HUES64 (cell line): ENCODE measurements around the gene ZSWIM5.
"Not testable (repeated sequence)": the region's sequence is repeated elsewhere in the genome, so short reads cannot be mapped to it uniquely, and the experiment has no call there.

ENCODE experiments used
- H3K27ac ChIP-seq: 2 replicates; pipeline ENCODE4 v1.7.0; 2013; ENCODE audit warnings: low read depth, low read length, inconsistent platforms
- H3K27me3 ChIP-seq: 2 replicates; pipeline ENCODE4 v1.6.1; 2013; ENCODE audit warnings: mild to moderate bottlenecking, low read length; ENCODE audit not compliant: insufficient read depth
- H3K36me3 ChIP-seq: 2 replicates; pipeline ENCODE4 v1.6.1; 2013; ENCODE audit warnings: mild to moderate bottlenecking, low read length; ENCODE audit not compliant: insufficient read depth
- H3K4me1 ChIP-seq: 2 replicates; pipeline ENCODE4 v1.6.1; 2013; ENCODE audit warnings: mild to moderate bottlenecking, low read length, moderate library complexity; ENCODE audit not compliant: insufficient read depth
- H3K4me3 ChIP-seq: 2 replicates; pipeline ENCODE4 v1.5.1; 2013; ENCODE audit warnings: mild to moderate bottlenecking, low read length, moderate library complexity
- H3K9ac ChIP-seq: 2 replicates; pipeline ENCODE4 v1.6.1; 2013; ENCODE audit warnings: mild to moderate bottlenecking, low read depth, low read length
- H3K9me3 ChIP-seq: 2 replicates; pipeline ENCODE4 v1.6.1; 2013; ENCODE audit warnings: low read depth, low read length; ENCODE audit not compliant: insufficient read depth
- WGBS: fragments of 150-250, 120-280 bp; methylation state at CpG from one replicate; pipeline ENCODE4 v1.1.7; 2013; ENCODE audit warnings: missing lambda C conversion rate; 5-methylcytosine and 5-hydroxymethylcytosine counted together

ZSWIM5 gene

DNA sequence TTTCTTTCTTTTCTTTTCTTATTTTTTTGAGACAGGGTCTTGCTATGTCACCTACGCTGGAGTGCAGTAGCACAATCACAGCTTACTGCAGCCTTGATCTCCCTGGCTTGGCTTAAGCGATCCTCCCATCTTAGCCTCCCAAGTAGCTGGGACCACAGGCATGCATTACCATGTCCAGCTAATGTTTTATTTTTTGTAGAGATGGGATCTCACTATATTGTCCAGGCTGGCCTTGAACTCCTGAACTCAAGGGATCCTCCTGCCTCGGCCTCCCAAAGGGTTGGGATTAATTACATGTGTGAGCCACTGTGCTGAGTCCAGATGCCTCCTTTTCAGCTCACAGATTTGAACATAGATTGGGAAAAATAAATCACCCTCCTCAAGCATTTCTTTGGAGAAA, 98.6 kb downstream of the ZSWIM5 start:
- Histone ChIP-seq H3K27ac (no peak overlapping the region), H3K9me3 (peaks cover 12% of the 10 kb centered on the region; the same call in 1 of the 2 replicates), H3K4me1 (no peaks in the 10 kb centered on the region), H3K4me3 (no peak overlapping the region), H3K36me3 (no peaks in the 10 kb centered on the region), H3K9ac (no peak overlapping the region), H3K27me3 (no peaks in the 10 kb centered on the region)
- 89% methylated on average over 3 of the region's 3 CpGs for WGBS

DNA sequence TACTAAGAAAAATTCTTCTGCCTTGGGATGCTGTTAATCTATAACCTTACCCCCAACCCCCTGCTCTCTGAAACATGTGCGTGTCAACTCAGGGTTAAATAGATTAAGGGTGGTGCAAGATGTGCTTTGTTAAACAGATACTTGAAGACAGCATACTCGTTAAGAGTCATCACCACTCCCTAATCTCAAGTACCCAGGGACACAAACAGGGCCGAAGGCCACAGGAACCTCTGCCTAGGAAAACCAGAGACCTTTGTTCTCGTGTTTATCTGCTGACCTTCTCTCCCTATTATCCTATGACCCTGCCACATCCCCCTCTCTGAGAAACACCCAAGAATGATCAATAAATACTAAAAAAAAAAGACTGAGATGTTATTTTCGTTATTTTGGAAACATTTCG, 99.5 kb downstream of the ZSWIM5 start:
- WGBS = 100% methylated on average over 2 of the region's 6 CpGs
- not testable (repeated sequence) for H3K4me3 ChIP-seq, H3K9ac ChIP-seq, H3K27ac ChIP-seq, H3K36me3 ChIP-seq, H3K27me3 ChIP-seq, H3K4me1 ChIP-seq
- H3K9me3 ChIP-seq = peaks cover 12% of the 10 kb centered on the region; the same call in 1 of the 2 replicates

DNA sequence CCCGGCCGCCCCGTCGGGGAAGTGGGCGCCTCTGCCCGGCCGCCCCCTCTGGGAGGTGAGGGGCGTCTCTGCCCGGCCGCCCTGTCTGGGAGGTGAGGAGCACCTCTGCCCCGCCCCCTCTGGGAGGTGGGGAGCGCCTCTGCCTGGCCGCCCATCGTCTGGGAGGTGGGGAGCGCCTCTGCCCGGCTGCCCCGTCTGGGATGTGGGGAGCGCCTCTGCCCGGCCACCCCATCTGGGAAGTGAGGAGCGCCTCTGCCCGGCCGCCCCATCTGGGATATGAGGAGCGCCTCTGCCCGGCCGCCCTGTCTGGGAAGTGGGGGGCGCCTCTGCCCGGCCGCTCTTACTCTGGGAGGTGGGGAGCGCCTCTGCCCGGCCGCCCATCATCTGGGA, 100.3 kb downstream of the ZSWIM5 start:
- H3K4me3 ChIP-seq, H3K9me3 ChIP-seq, H3K27ac ChIP-seq: not testable (repeated sequence)

DNA sequence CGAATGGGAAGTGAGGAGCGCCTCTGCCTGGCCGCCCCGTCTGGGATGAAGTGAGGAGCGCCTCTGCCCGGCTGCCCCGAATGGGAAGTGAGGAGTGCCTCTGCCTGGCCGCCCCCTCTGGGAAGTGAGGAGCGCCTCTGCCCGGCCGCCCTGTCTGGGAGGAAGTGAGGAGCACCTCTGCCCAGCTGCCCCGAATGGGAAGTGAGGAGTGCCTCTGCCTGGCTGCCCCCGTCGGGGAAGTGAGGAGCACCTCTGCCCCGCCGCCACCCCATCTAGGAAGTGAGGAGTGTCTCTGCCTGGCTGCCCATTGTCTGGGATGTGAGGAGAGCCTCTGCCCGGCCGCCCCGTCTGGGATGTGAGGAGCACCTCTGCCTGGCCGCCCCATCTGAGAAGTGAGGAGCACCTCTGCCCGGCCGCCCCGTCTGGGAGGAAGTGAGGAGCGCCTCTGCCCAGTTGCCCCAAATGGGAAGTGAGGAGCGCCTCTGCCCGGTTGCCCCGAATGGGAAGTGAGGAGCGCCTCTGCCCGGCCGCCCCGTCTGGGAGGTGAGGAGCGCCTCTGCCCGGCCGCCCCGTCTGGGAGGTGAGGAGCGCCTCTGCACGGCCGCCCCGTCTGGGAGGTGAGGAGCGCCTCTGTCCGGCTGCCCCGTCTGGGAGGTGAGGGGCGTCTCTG, 100.8 kb downstream of the ZSWIM5 start:
- not testable (repeated sequence) for H3K9me3 ChIP-seq, H3K27ac ChIP-seq, H3K27me3 ChIP-seq, H3K4me1 ChIP-seq, H3K4me3 ChIP-seq, H3K36me3 ChIP-seq, H3K9ac ChIP-seq
- WGBS = 97% methylated on average over 43 of the region's 43 CpGs

More for the DNA sequence above, 100.3 kb downstream of the ZSWIM5 start:
- not testable (repeated sequence) for H3K9ac ChIP-seq, H3K36me3 ChIP-seq, H3K4me1 ChIP-seq, H3K27me3 ChIP-seq
- WGBS = 96% methylated on average over 31 of the region's 31 CpGs

DNA sequence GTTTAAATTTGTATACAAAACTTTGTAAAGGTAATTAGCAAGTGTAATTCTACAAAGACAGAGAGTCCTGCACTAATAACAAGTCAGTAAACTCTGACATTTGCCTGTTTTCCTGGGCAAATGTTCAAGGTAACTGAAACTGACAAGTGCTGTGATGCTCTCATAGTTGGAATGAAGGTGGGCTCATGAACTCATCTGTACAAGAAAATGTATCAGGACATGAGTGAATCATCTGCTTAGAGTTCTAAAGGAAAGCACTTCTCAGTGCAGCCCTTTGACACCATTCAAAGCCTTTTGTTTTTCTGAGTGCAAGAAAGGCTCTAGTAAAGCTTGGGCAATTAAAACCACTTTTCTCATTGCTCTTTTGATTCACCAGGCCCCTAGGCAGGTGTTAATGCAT, 102.9 kb downstream of the ZSWIM5 start:
- Histone ChIP-seq H3K9me3 (peaks cover 9% of the 10 kb centered on the region; the same call in 1 of the 2 replicates), H3K9ac (no peak overlapping the region), H3K4me3 (no peak overlapping the region), H3K27me3 (no peaks in the 10 kb centered on the region), H3K36me3 (no peaks in the 10 kb centered on the region), H3K27ac (no peak overlapping the region), H3K4me1 (no peaks in the 10 kb centered on the region)

DNA sequence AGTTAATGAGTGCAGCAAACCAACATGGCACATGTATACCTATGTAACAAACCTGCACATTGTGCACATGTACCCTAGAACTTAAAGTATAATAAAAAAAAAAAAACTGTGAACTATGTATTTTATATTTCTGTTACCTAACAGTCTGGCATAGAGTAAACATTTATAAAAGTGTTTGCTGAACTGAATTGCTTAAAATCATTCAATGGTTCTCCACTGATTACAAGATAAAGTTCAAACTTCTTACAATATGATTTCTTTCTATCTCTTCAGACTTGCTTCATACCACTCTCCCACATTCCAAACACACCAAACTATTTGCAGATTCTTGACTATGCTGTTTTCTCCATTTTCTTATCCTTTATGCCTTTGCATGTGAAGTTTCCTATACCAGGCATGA, 104.5 kb downstream of the ZSWIM5 start:
- no peaks in the 10 kb centered on the region for H3K36me3 ChIP-seq
- H3K27ac ChIP-seq = no peak overlapping the region
- no peaks in the 10 kb centered on the region for H3K27me3 ChIP-seq
- no peak overlapping the region for H3K4me3 ChIP-seq
- H3K9me3 ChIP-seq = peaks cover under 1% of the 10 kb centered on the region; the same call in 1 of the 2 replicates
- no peak overlapping the region for H3K9ac ChIP-seq
- H3K4me1 ChIP-seq = no peaks in the 10 kb centered on the region

DNA sequence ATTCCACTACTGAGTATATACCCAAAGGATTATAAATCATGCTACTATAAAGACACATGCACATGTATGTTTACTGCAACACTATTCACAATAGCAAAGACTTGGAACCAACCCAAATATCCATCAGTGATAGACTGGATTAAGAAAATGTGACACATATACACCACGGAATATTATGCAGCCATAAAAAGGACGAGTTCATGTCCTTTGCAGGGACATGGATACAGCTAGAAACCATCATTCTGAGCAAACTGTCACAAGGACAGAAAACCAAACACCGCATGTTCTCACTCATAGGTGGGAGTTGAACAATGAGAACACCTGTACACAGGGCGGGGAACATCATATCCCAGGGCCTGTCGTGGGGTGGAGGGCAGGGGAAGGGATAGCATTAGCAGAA, 104.9 kb downstream of the ZSWIM5 start:
- H3K4me1 ChIP-seq = not testable (repeated sequence)
- WGBS = 92% methylated on average over 5 of the region's 5 CpGs

DNA sequence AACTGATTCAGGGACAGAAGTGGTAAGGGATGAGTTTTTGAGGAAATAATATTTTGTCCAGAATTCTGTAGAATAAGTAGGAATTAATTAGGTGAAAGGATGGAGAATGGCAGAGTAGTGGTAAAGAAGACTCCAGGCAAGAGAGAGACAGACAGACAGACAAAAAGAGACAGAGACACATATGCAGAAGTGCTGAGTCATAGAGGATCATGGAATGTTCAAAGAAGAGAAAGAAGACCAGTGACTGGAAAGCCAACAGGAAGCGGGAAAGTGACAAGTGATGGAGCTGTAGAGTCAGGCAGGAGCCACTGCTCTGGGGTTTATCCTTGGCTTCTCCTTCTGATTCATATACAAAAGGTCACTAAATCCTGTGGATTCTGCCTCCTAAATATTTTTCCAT, 108.5 kb downstream of the ZSWIM5 start:
- Histone ChIP-seq H3K9me3 (no peaks in the 10 kb centered on the region), H3K27me3 (no peaks in the 10 kb centered on the region), H3K4me3 (no peak overlapping the region), H3K4me1 (no peaks in the 10 kb centered on the region), H3K9ac (no peak overlapping the region), H3K27ac (no peak overlapping the region), H3K36me3 (no peaks in the 10 kb centered on the region)
- WGBS = 88% methylated on average over 1 of the region's 1 CpG

More for the DNA sequence above, 104.9 kb downstream of the ZSWIM5 start:
- H3K4me3 ChIP-seq, H3K27me3 ChIP-seq, H3K36me3 ChIP-seq, H3K27ac ChIP-seq, H3K9ac ChIP-seq, H3K9me3 ChIP-seq: not testable (repeated sequence)

DNA sequence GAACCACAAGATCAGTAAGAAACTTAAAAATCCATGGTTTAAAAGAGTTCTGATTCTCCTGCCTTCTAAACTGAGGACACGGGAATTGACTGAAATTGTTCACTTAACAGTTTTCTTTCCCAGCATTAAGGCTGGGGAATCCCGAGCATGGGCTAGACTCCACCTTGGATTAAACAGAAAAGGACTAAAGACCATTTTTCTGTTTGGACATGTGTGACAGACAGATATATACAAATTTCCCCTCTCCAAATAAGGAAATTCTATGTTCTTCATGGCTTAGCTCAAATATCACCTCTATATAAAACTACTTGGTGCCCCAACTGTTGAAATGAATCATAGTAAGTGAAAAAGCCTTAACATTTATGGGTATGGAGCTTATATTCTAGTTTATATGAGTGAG, 109.3 kb downstream of the ZSWIM5 start:
- H3K36me3 ChIP-seq = no peaks in the 10 kb centered on the region
- H3K4me3 ChIP-seq = no peak overlapping the region
- H3K4me1 ChIP-seq = no peaks in the 10 kb centered on the region
- H3K9me3 ChIP-seq = no peaks in the 10 kb centered on the region
- WGBS = 86% methylated on average over 2 of the region's 2 CpGs
- no peaks in the 10 kb centered on the region for H3K27me3 ChIP-seq
- no peak overlapping the region for H3K27ac ChIP-seq
- no peak overlapping the region for H3K9ac ChIP-seq

DNA sequence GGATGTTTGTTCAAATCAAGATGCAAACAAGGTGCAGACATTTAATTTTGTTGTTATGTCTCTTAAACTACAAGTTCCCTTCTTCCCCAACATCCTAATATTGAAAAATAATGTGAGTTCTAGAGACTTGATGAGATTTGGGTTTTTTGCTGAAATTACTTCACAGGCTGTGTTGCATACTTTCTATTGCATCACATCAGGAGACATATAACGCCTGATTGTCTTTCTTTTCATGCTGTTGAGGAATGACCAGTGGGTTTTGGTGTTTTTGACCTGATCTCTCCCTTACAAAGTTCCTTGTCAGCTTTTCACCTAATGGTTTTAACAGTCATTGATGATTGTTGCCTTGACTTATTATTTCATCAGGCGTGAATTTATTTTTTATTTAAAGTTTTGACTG, 111.0 kb downstream of the ZSWIM5 start:
- WGBS = 93% methylated on average over 1 of the region's 2 CpGs
- Histone ChIP-seq H3K27ac (no peak overlapping the region), H3K4me3 (no peak overlapping the region), H3K9me3 (no peaks in the 10 kb centered on the region), H3K4me1 (no peaks in the 10 kb centered on the region), H3K27me3 (no peaks in the 10 kb centered on the region), H3K36me3 (no peaks in the 10 kb centered on the region), H3K9ac (no peak overlapping the region)

DNA sequence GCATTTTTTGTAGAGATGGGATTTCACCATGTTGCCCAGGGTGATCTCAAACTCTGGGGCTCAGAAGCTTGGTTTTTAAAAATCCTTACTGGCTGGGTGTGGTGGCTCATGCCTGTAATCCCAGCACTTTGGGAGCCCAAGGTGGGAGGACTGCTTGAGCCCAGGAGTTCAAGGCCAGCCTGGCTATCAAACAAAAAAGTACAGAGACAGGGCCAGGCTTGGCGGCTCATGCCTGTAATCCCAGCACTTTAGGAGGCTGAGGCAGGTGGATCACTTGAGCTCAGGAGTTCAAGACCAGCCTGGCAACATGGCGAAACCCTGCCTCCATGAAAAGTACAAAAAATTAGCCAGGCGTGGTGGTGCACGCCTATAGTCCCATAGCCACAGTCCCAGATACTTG, 112.0 kb downstream of the ZSWIM5 start:
- not testable (repeated sequence) for H3K9me3 ChIP-seq, H3K27me3 ChIP-seq, H3K4me1 ChIP-seq, H3K27ac ChIP-seq, H3K9ac ChIP-seq, H3K4me3 ChIP-seq, H3K36me3 ChIP-seq
- WGBS = 94% methylated on average over 4 of the region's 4 CpGs

DNA sequence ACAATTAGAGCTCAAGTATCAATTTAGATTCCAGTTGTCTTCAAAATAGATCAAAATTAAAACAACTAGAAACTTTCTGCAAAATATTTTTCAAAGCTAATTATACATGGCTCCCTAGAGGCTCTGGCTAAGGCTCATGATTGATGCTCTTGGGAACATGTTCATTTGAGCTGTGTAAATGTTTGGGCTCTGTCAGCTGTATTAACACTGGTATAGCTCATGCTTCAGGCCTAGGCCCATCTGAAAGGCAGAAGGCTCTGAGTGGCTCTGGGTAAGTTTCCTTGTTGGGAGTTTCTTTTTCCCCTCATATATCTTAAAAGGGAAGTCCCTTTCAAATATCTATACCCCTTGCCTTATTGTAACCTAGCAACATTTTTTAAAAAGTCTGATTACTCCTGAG, 113.1 kb downstream of the ZSWIM5 start:
- Histone ChIP-seq H3K27ac (no peak overlapping the region), H3K9ac (no peak overlapping the region), H3K27me3 (no peaks in the 10 kb centered on the region), H3K36me3 (no peaks in the 10 kb centered on the region), H3K4me1 (no peaks in the 10 kb centered on the region), H3K4me3 (no peak overlapping the region), H3K9me3 (no peaks in the 10 kb centered on the region)
